OCI-LY3 (cell line): Measurements from ENCODE around the gene ABHD5.
A peak's percentile ranks its signal among the peaks of the same experiment; 100 is the strongest.

Source experiments
- H2AFZ ChIP-seq: fragments of 200-600, 300-600 bp; shearing (Covaris generic); 2 replicates; pipeline ENCODE4 v1.6.0; 2014; ENCODE audit warnings: antibody characterized with exemption, low read depth, low read length
- H3K27ac ChIP-seq: fragments of 200-600, 300-600 bp; sonication (generic); 2 replicates; pipeline ENCODE4 v1.5.1; 2014; ENCODE audit warnings: mild to moderate bottlenecking, low read length, moderate library complexity, mixed read lengths
- H3K27me3 ChIP-seq: fragments of 200-600, 300-600 bp; sonication (generic); 2 replicates; pipeline ENCODE4 v1.6.1; 2014; ENCODE audit warnings: low read depth, low read length, mixed read lengths
- H3K36me3 ChIP-seq: fragments of 200-600, 300-600 bp; sonication (generic); replicated peaks from 2 replicates; pipeline ENCODE3; 2014; ENCODE audit warnings: low read depth, low read length, mixed read lengths
- H3K4me1 ChIP-seq: fragments of 300-600, 200-600 bp; sonication (generic); 2 replicates; pipeline ENCODE4 v1.6.1; 2014; ENCODE audit warnings: low read length, mixed read lengths
- H3K4me2 ChIP-seq: fragments of 200-600, 300-600 bp; sonication (generic); 2 replicates; pipeline ENCODE4 v1.6.1; 2014; ENCODE audit warnings: low read length, mixed read lengths
- H3K4me3 ChIP-seq: fragments of 300-600, 200-600 bp; sonication (generic); 2 replicates; pipeline ENCODE4 v1.5.1; 2014; ENCODE audit warnings: antibody characterized with exemption, mild to moderate bottlenecking, low read length, moderate library complexity
- H3K79me2 ChIP-seq: fragments of 300-600, 200-600 bp; shearing (Covaris generic); 2 replicates; pipeline ENCODE4 v1.6.1; 2014; ENCODE audit warnings: mild to moderate bottlenecking, low read length, mixed read lengths
- H3K9ac ChIP-seq: fragments of 300-600, 200-600 bp; shearing (Covaris generic); 2 replicates; pipeline ENCODE4 v1.6.0; 2014; ENCODE audit warnings: mild to moderate bottlenecking, low read length, moderate library complexity
- H3K9me3 ChIP-seq: fragments of 200-600, 300-600 bp; shearing (Covaris generic); 2 replicates; pipeline ENCODE4 v1.6.1; 2014; ENCODE audit warnings: low read length, mixed read lengths; ENCODE audit not compliant: insufficient read depth
- H4K20me1 ChIP-seq: fragments of 200-600, 300-600 bp; sonication (generic); 2 replicates; pipeline ENCODE4 v1.6.1; 2016; ENCODE audit warnings: low read length, mixed read lengths; ENCODE audit not compliant: insufficient read depth
- CTCF ChIP-seq: fragments of 200-600, 300-600 bp; sonication (generic); IDR thresholded peaks from 2 replicates; pipeline ENCODE4 v1.5.1; 2014; ENCODE audit warnings: antibody characterized with exemption, low read length, low read depth
- EZH2phosphoT487 ChIP-seq: fragments of 200-600 bp; shearing (Covaris generic); IDR thresholded peaks from 2 replicates; pipeline ENCODE4 v1.6.1; 2018; ENCODE audit warnings: antibody characterized with exemption, mixed run types, low read depth

ABHD5 gene

GRCh38 chr3:43765521-43765971 is 74.8 kb downstream of the ABHD5 start:
- Histone ChIP-seq H3K9ac (no peak overlapping the region), H3K4me3 (no peak overlapping the region), H4K20me1 (no peaks in the 10 kb centered on the region), H3K27ac (no peak overlapping the region), H3K79me2 (no peaks in the 10 kb centered on the region), H3K27me3 (0 out of 2 replicates have a peak, but pooled peaks cover 8% of the 10 kb centered on the region), H3K36me3 (no peaks in the 10 kb centered on the region), H3K9me3 (no peaks in the 10 kb centered on the region), H3K4me1 (peaks cover 12% of the 10 kb centered on the region), H2AFZ (no peak overlapping the region), H3K4me2 (no peak overlapping the region)
- TF ChIP-seq EZH2phosphoT487, result no peak
- TF ChIP-seq CTCF, result no peak

GRCh38 chr3:43766672-43767465 is 76.1 kb downstream of the ABHD5 start:
- Histone ChIP-seq H2AFZ (no peak overlapping the region), H3K79me2 (no peaks in the 10 kb centered on the region), H3K27me3 (peaks cover 15% of the 10 kb centered on the region), H3K9ac (no peak overlapping the region), H3K4me3 (no peak overlapping the region), H3K9me3 (no peaks in the 10 kb centered on the region), H3K27ac (no peak overlapping the region), H3K4me1 (peaks cover 12% of the 10 kb centered on the region), H3K4me2 (no peak overlapping the region), H3K36me3 (no peaks in the 10 kb centered on the region), H4K20me1 (no peaks in the 10 kb centered on the region)
- TF ChIP-seq EZH2phosphoT487 (no peak), CTCF (peak; percentile 28)

- Histone ChIP-seq H3K79me2 (no peaks in the 10 kb centered on the region), H3K9me3 (no peaks in the 10 kb centered on the region), H3K27me3 (peaks cover 27% of the 10 kb centered on the region), H3K4me1 (peaks cover 12% of the 10 kb centered on the region), H2AFZ (0 out of 2 replicates have a peak overlapping the region, but pooled peaks have one; percentile 91), H3K27ac (no peak overlapping the region), H3K9ac (no peak overlapping the region), H4K20me1 (no peaks in the 10 kb centered on the region), H3K4me3 (peak overlapping the region; percentile 76; the same call in 1 of the 2 replicates), H3K4me2 (peak overlapping the region; percentile 77), H3K36me3 (no peaks in the 10 kb centered on the region)
- no peak for TF ChIP-seq EZH2phosphoT487
Observed at GRCh38 chr3:43768381-43768973, 77.7 kb downstream of the ABHD5 start.

- H4K20me1 ChIP-seq, result no peaks in the 10 kb centered on the region
- no peaks in the 10 kb centered on the region for H3K36me3 ChIP-seq
- no peaks in the 10 kb centered on the region for H3K9me3 ChIP-seq
- H3K79me2 ChIP-seq, result no peaks in the 10 kb centered on the region
- no peak overlapping the region for H3K27ac ChIP-seq
- H3K9ac ChIP-seq, result peak overlapping the region; percentile 35; the same call in 1 of the 2 replicates
- H3K27me3 ChIP-seq, result peaks cover 27% of the 10 kb centered on the region
- TF ChIP-seq EZH2phosphoT487 (no peak), CTCF (peak; percentile 96)
- peaks cover 12% of the 10 kb centered on the region for H3K4me1 ChIP-seq
- peak overlapping the region; percentile 76 for H3K4me3 ChIP-seq
- peak overlapping the region; percentile 91 for H2AFZ ChIP-seq
- peak overlapping the region; percentile 77 for H3K4me2 ChIP-seq
Observed at GRCh38 chr3:43769097-43769884, 78.6 kb downstream of the ABHD5 start.
